Sciatic nerve (tissue), 2 donors: ENCODE data around the gene ASTN2. TPM values are rescaled to one million over a fixed set of nuclear protein-coding genes. Genes with fewer than 3 reads are reported as not detected.

Source experiments
- ATAC-seq: fragments of 200-7000 bp; cut with Tn5 transposase; one replicate; pipeline ENCODE4 v1.9.1; 2020; ENCODE audit warnings: mild to moderate bottlenecking, moderate library complexity
- DNase-seq: peaks from one replicate; pipeline ENCODE4 v3.0.0-alpha.2; 2020; ENCODE audit warnings: low spot score
- intact Hi-C: fragments of 100-400 bp; cut with DNase I; formaldehyde crosslinking; loops from one replicate; pipeline ENCODE4 v1.14.2; 2022
- total RNA-seq: library from RNA; stranded (reverse); fragmentation: NEBNext Ultra II Directional; extraction: Animal tissue kit (Norgen Biotek cat#: 25700); gene quantifications from one replicate; pipeline ENCODE4 v1.2.1, GENCODE V29; 2021
- donor health status: DM: no; HTN: no; CAD: no.
- donor health status: DM: no; HTN: no; CAD: no.

The ASTN2 gene
- total RNA-seq, 1 donor from 2014 or later, result 19.1 TPM

DNA sequence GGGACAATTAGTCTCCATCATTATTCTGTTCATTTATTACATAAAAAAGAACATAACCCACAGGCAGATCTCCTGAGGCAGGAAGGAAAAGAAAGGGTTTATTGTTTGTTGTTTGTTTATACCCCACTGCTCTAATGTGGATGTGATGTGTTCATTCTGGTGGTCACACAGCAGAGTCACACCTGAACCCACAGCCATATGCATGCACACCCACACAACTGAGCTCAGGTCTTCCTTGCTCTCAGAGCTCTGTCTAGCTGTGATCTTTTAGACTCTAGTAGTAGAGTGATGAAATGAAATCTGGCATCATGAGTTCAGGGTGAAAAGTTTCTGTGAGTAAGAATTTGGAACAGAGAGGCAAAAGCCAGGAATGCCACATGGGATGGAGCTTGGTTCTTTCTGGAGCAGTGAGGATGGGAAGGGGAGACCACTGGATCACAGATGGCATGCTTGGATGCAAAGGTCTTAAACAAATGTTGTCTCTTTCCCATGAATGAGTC, 1034.3 kb downstream of the ASTN2 start:
- ATAC-seq (peak; percentile 59), DNase-seq (no peak)
- intact Hi-C loops, result loop anchor here (5.0 kb wide), 1 partner anchor 848 kb away; no protein-coding TSS in a partner anchor

DNA sequence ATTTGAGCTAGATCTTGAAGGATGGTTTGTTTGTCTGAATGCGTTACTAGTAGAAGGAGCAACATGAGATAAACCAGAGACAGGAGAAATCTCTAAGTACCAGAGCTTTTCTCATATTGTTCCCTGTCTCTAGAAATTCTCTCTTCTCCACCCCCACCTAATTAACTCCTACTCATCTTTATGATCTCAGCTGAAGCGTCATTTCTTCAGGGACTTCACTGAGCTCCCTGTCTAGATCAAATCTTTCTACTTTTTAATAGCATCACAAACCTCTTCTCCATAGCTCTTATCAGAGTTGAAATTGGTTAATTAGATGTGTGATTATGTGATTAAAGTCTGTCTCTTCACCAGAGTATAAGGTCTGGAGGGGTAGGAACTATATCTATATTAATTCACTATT, 1035.0 kb downstream of the ASTN2 start:
- intact Hi-C loops, result loop anchor here (5.0 kb wide), 1 partner anchor 848 kb away; no protein-coding TSS in a partner anchor
- ATAC-seq (no peak), DNase-seq (no peak)

DNA sequence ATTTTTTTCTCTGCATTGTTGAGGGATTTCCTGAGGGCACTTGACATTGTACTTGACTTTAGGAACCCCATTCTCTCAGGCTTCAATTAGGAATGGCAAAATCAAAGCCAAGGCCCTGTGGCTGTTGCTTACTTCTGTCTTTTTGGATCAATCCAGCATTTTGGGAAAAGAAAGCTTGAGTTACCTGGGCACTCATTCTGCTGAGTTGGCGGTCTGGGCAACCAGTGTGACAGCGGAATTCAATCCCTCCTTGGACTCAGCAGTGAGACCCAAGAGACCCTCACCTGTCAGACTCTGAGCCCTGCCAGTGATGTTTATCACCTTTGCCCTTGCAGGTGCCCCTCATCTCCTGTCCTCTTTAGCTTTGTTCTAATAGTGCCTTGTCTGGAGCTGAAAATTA, 1036.0 kb downstream of the ASTN2 start:
- intact Hi-C loops, result no loop called here
- DNase-seq (no peak), ATAC-seq (no peak)

DNA sequence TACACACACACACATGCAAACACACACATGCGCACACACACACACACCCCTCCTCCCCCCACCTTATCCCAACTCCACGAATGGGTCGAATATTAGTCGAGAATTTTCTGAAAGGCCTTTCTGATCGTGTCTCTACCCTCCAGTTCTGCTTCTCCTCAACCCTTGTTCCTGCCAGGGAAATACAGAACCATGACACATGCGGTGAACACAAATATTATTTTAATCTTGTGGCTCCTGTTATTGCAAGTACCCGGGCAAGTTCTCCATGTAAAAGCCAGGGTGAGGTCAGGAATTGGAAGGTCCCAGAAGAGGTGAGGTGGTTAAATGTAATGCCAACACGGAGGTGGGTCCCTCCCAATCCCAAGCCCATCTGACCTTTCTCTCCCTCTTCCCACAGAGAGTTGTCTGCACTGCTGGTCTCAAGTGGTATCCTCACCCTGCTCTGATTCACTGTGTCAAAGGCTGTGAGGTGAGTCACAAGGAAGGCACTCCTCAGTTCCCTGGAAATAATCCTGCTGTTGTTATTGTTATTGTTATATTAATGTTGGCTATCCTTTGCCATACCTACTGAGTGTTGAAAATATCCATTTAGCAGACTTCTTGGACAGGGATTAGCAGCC, 1037.6 kb downstream of the ASTN2 start:
- intact Hi-C loops, result no loop called here
- ATAC-seq, result peak; percentile 41
- DNase-seq, result no peak
